PC-9 (cell line): Measurements from ENCODE around the gene BTAF1.

ENCODE experiments used
- EZH2 ChIP-seq: fragments of 200-600 bp; sonication (generic); IDR thresholded peaks from 2 replicates; pipeline ENCODE4 v1.8.0; 2017; ENCODE audit warnings: antibody characterized with exemption, low read depth
- TF ChIP-seq, protein P1 (sequence below): fragments of 200-600 bp; sonication (generic); conservative IDR thresholded peaks from 2 replicates; pipeline ENCODE4 v1.6.1; 2017; ENCODE audit warnings: mixed run types, antibody characterized with exemption, mild to moderate bottlenecking, moderate library complexity

DNA sequence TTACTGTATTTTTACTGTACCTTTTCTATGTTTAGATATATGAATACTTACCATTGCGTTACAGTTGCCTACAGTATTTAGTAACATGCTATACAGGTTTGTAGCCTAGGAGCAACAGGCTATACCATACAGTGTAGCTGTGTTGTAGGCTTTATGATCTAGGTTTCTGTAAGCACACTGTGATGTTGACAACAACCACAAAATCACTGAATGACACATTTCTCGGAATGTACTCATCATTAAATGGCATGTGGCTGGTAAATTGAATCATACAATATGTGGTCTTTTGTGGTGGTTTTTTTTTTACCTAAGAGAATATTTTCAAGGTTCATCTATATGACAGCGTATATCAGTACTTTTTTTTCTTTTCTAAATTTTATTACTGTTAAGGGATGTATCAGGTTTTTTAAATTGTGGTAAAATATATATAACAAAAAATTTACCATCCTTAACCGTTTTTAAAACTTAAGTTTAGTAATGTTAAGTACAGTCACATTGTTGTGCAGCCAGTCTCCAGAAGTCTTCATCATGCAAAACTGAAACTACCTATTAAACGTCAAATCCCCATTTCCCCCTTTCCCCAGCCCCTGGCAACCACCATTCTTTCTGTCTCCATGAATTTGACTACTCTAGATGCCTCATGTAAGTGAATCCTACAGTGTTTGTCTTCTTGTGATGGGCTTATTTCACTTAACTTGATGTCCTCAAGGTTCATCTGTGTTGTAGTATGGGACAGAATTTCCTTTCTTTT lies 21.5 kb downstream of the BTAF1 start:
- no peak for TF ChIP-seq EZH2
- TF ChIP-seq, protein P1, sequence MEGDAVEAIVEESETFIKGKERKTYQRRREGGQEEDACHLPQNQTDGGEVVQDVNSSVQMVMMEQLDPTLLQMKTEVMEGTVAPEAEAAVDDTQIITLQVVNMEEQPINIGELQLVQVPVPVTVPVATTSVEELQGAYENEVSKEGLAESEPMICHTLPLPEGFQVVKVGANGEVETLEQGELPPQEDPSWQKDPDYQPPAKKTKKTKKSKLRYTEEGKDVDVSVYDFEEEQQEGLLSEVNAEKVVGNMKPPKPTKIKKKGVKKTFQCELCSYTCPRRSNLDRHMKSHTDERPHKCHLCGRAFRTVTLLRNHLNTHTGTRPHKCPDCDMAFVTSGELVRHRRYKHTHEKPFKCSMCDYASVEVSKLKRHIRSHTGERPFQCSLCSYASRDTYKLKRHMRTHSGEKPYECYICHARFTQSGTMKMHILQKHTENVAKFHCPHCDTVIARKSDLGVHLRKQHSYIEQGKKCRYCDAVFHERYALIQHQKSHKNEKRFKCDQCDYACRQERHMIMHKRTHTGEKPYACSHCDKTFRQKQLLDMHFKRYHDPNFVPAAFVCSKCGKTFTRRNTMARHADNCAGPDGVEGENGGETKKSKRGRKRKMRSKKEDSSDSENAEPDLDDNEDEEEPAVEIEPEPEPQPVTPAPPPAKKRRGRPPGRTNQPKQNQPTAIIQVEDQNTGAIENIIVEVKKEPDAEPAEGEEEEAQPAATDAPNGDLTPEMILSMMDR, result no peak
